Liver (tissue), 9 donors: ENCODE measurements around the gene ABLIM2. TPM values are rescaled to one million over a fixed set of nuclear protein-coding genes. Genes with fewer than 3 reads are reported as not detected.

ENCODE experiments used
- DNase-seq: peaks from one replicate; pipeline ENCODE4 v3.0.0-alpha.2; 2017; ENCODE audit warnings: low spot score
- H3K27ac ChIP-seq, 2 donors: one replicate each; pipeline ENCODE4 v1.7.0; 2013; ENCODE audit warnings: inconsistent platforms in 2 of 2, low read length in 2 of 2, control low read depth in 1 of 2, low read depth in 1 of 2, mild to moderate bottlenecking in 1 of 2
- H3K27me3 ChIP-seq, 4 donors: one replicate each; pipeline versions ENCODE4 v1.6.1 to v1.7.0; 2013; ENCODE audit warnings: low read length in 3 of 4, inconsistent platforms in 1 of 4, mild to moderate bottlenecking in 1 of 4, moderate library complexity in 1 of 4; ENCODE audit not compliant: control insufficient read depth in 4 of 4, insufficient read depth in 4 of 4
- H3K36me3 ChIP-seq, 4 donors: one replicate each; pipeline versions ENCODE4 v1.6.1 to v1.7.0; 2013; ENCODE audit warnings: low read length in 3 of 4, mild to moderate bottlenecking in 3 of 4, low read depth in 1 of 4, moderate library complexity in 1 of 4; ENCODE audit not compliant: control insufficient read depth in 4 of 4, insufficient read depth in 3 of 4
- H3K4me1 ChIP-seq, 4 donors: one replicate each; pipeline versions ENCODE4 v1.6.1 to v1.7.0; 2013; ENCODE audit warnings: low read length in 3 of 4, mild to moderate bottlenecking in 3 of 4, moderate library complexity in 1 of 4; ENCODE audit not compliant: control insufficient read depth in 4 of 4, insufficient read depth in 4 of 4
- H3K4me3 ChIP-seq, 3 donors: one replicate each; pipeline versions ENCODE4 v1.6.1 to v1.7.0; 2013; ENCODE audit warnings: low read length in 3 of 3, control low read depth in 1 of 3, low read depth in 1 of 3, mild to moderate bottlenecking in 1 of 3
- H3K9ac ChIP-seq, 2 donors: one replicate each; pipeline ENCODE4 v1.7.0; 2013; ENCODE audit warnings: low read length in 2 of 2, mild to moderate bottlenecking in 2 of 2, moderate library complexity in 2 of 2, control low read depth in 1 of 2, low read depth in 1 of 2
- H3K9me3 ChIP-seq, 4 donors: one replicate each; pipeline versions ENCODE4 v1.6.1 to v1.7.0; 2013; ENCODE audit warnings: low read length in 3 of 4; ENCODE audit not compliant: control insufficient read depth in 4 of 4
- ATF3 ChIP-seq: IDR thresholded peaks from 2 replicates; pipeline ENCODE4 v1.6.1; 2016; ENCODE audit warnings: antibody characterized with exemption
- CTCF ChIP-seq: fragments of 150-350 bp; IDR thresholded peaks from 2 replicates; pipeline ENCODE4 v1.5.1; 2017; ENCODE audit warnings: improper control_type of control experiment, low read depth, low read length; ENCODE audit not compliant: missing input control
- EGR1 ChIP-seq, 2 donors: IDR thresholded peaks; 2 replicates each; pipeline ENCODE4 v1.6.1; 2016 to 2018; ENCODE audit warnings: antibody characterized with exemption in 2 of 2, low read depth in 2 of 2
- FOXA1 ChIP-seq: IDR thresholded peaks from 2 replicates; pipeline ENCODE4 v1.6.1; 2016; ENCODE audit warnings: antibody characterized with exemption
- HNF4A ChIP-seq, 2 donors: conservative IDR thresholded peaks; 2 replicates each; pipeline ENCODE4 v1.6.1; 2016; ENCODE audit warnings: antibody characterized with exemption in 2 of 2, mild to moderate bottlenecking in 2 of 2
- HNF4G ChIP-seq: IDR thresholded peaks from 2 replicates; pipeline ENCODE4 v1.6.1; 2016; ENCODE audit warnings: antibody characterized with exemption
- JUND ChIP-seq, 2 donors: IDR thresholded peaks; 2 replicates each; pipeline ENCODE4 v1.6.1; 2016; ENCODE audit warnings: antibody characterized with exemption in 2 of 2
- MAX ChIP-seq: IDR thresholded peaks from 2 replicates; pipeline ENCODE4 v1.6.1; 2016; ENCODE audit warnings: antibody characterized with exemption
- NR2F2 ChIP-seq: IDR thresholded peaks from 2 replicates; pipeline ENCODE4 v1.6.1; 2016; ENCODE audit warnings: antibody characterized with exemption
- RAD21 ChIP-seq, 2 donors: IDR thresholded peaks; 2 replicates each; pipeline ENCODE4 v1.6.1; 2016; ENCODE audit warnings: antibody characterized with exemption in 2 of 2, mild to moderate bottlenecking in 2 of 2
- REST ChIP-seq: IDR thresholded peaks from 2 replicates; pipeline ENCODE4 v1.6.1; 2016; ENCODE audit warnings: antibody characterized with exemption, mild to moderate bottlenecking
- RXRA ChIP-seq, 2 donors: IDR thresholded peaks; 2 replicates each; pipeline ENCODE4 v1.6.1; 2017 to 2018; ENCODE audit warnings: antibody characterized with exemption in 2 of 2, mild to moderate bottlenecking in 1 of 2
- SP1 ChIP-seq: IDR thresholded peaks from 2 replicates; pipeline ENCODE4 v1.6.1; 2018; ENCODE audit warnings: antibody characterized with exemption, mild to moderate bottlenecking
- TAF1 ChIP-seq: conservative IDR thresholded peaks from 2 replicates; pipeline ENCODE4 v1.6.1; 2016; ENCODE audit warnings: antibody characterized with exemption, mild to moderate bottlenecking
- YY1 ChIP-seq: IDR thresholded peaks from 2 replicates; pipeline ENCODE4 v1.6.1; 2016; ENCODE audit warnings: antibody characterized with exemption, mild to moderate bottlenecking
- ZBTB33 ChIP-seq: IDR thresholded peaks from 2 replicates; pipeline ENCODE4 v1.6.1; 2016; ENCODE audit warnings: antibody characterized with exemption
- WGBS: extraction: QIAGEN DNeasy Blood & Tissue Kit; methylation state at CpG from one replicate; pipeline ENCODE4 v1.1.7; 2013; 5-methylcytosine and 5-hydroxymethylcytosine counted together
- polyA plus RNA-seq, 2 donors: library from polyadenylated mRNA; stranded (reverse) in 1 of 2; unstranded in 1 of 2; fragments of 200-250 nt in 1 of 2; fragments of >200 nt in 1 of 2; fragmentation: Nextera tagmentation in 1 of 2; extraction: Ambion mirVana in 1 of 2; gene quantifications; one replicate each; pipeline versions ENCODE4 v1.2.1 to v1.2.3, GENCODE V29; 2013 to 2015
- total RNA-seq, 2 donors: library from RNA; depleted of rRNA; stranded (reverse); fragments of >200 nt; gene quantifications; one replicate each; pipeline ENCODE4 v1.2.3, GENCODE V29; 2014
- donor health status: healthy.
- donor health status: healthy.
- donor health status: healthy.
- donor health status: healthy.
- donor health status: healthy.

The ABLIM2 gene
- total and polyA plus RNA-seq, 4 donors: 0.75 to 2.5 (median 0.93) TPM

GRCh38 chr4:8002525-8003309, 155.9 kb downstream of the ABLIM2 start:
- H3K9me3 ChIP-seq: no peaks in the 10 kb centered on the region
- DNase-seq: no peak
- TF ChIP-seq CTCF (no peak), NR2F2 (no peak), ATF3 (no peak), JUND (IDR thresholded peaks at IDR 0.05) (no peak), RAD21 (IDR thresholded peaks at IDR 0.05) (no peak), REST (no peak), MAX (no peak), HNF4A (conservative IDR thresholded peaks at IDR 0.05) (no peak), YY1 (no peak), EGR1 (IDR thresholded peaks at IDR 0.05; ENCODE audit: low read depth in 2 of 2) (no peak), FOXA1 (no peak), HNF4G (no peak), RXRA (IDR thresholded peaks at IDR 0.05) (no peak), TAF1 (no peak), ZBTB33 (no peak), SP1 (no peak)

More at GRCh38 chr4:8002525-8003309, 155.9 kb downstream of the ABLIM2 start:
- H3K27me3 ChIP-seq: no peaks in the 10 kb centered on the region
- H3K4me3 ChIP-seq: no peak overlapping the region
- H3K36me3 ChIP-seq: no peaks in the 10 kb centered on the region
- 88% methylated on average over 23 of the region's 23 CpGs for WGBS
- no peak overlapping the region for H3K27ac ChIP-seq
- H3K4me1 ChIP-seq: no peaks in the 10 kb centered on the region
- H3K9ac ChIP-seq: no peak overlapping the region
